AG09319 (cell line): Measurements from ENCODE around the gene TTC4.
A peak's percentile ranks its signal among the peaks of the same experiment; 100 is the strongest.

ENCODE experiments used
- DNase-seq: peaks from one replicate; pipeline ENCODE4 v3.0.0-alpha.2; 2010; ENCODE audit warnings: low read depth; ENCODE audit errors: extremely low read depth
- CTCF ChIP-seq: IDR thresholded peaks from 2 replicates; pipeline ENCODE4 v1.5.1; 2011; ENCODE audit warnings: low read depth, mild to moderate bottlenecking, inconsistent platforms, low read length, moderate library complexity

TTC4 gene

GRCh38 chr1:54782156-54782555 lies 66.5 kb downstream of the TTC4 start:
- no peak for DNase-seq
- TF ChIP-seq CTCF = no peak

GRCh38 chr1:54782588-54782987 lies 66.9 kb downstream of the TTC4 start:
- no peak for DNase-seq
- no peak for TF ChIP-seq CTCF

GRCh38 chr1:54784066-54784465 lies 68.4 kb downstream of the TTC4 start:
- DNase-seq = no peak
- TF ChIP-seq CTCF = no peak

GRCh38 chr1:54786778-54787177 lies 71.1 kb downstream of the TTC4 start:
- DNase-seq = no peak
- TF ChIP-seq CTCF = no peak

- TF ChIP-seq CTCF = no peak
- DNase-seq = no peak
Measured at GRCh38 chr1:54787604-54788003, 71.9 kb downstream of the TTC4 start.

GRCh38 chr1:54788459-54788858 lies 72.8 kb downstream of the TTC4 start:
- no peak for DNase-seq
- TF ChIP-seq CTCF = no peak

GRCh38 chr1:54791880-54792522 lies 76.3 kb downstream of the TTC4 start:
- no peak for DNase-seq
- peak; percentile 36 for TF ChIP-seq CTCF
